MM.1S (cell line): ENCODE data around the gene MTX3.

ENCODE experiments used
- DNase-seq: peaks from one replicate; pipeline ENCODE4 v3.0.0-alpha.2; 2015
- H2AFZ ChIP-seq: fragments of 300-600 bp; sonication (generic); 2 replicates; pipeline ENCODE4 v1.6.0; 2016; ENCODE audit warnings: antibody characterized with exemption, low read length
- H3F3A ChIP-seq: fragments of 300-600 bp; sonication (generic); 2 replicates; pipeline ENCODE4 v1.6.1; 2016; ENCODE audit warnings: mild to moderate bottlenecking, antibody characterized with exemption, low read length, moderate library complexity, mixed read lengths; ENCODE audit not compliant: insufficient read depth
- H3K27ac ChIP-seq: fragments of 300-600 bp; sonication (generic); 2 replicates; pipeline ENCODE4 v1.5.1; 2016; ENCODE audit warnings: mild to moderate bottlenecking, low read length
- H3K27me3 ChIP-seq: fragments of 300-600 bp; sonication (generic); replicated peaks from 2 replicates; pipeline ENCODE4 v1.6.0; 2016; ENCODE audit warnings: low read length; ENCODE audit not compliant: insufficient read depth
- H3K36me3 ChIP-seq: fragments of 300-600 bp; sonication (generic); replicated peaks from 2 replicates; pipeline ENCODE4 v1.6.1; 2016; ENCODE audit warnings: mild to moderate bottlenecking, low read length, mixed read lengths; ENCODE audit not compliant: insufficient read depth
- H3K4me1 ChIP-seq: fragments of 300-600 bp; sonication (generic); 2 replicates; pipeline ENCODE4 v1.6.1; 2016; ENCODE audit warnings: low read length, mixed read lengths
- H3K4me2 ChIP-seq: fragments of 300-600 bp; sonication (generic); 2 replicates; pipeline ENCODE4 v1.6.0; 2016; ENCODE audit warnings: low read depth, low read length
- H3K4me3 ChIP-seq: fragments of 300-600 bp; sonication (generic); 2 replicates; pipeline ENCODE4 v1.5.1; 2016; ENCODE audit warnings: low read length, mixed read lengths
- H3K79me2 ChIP-seq: fragments of 300-600 bp; sonication (generic); 2 replicates; pipeline ENCODE4 v1.6.1; 2016; ENCODE audit warnings: mixed run types, low read length, mixed read lengths
- H3K9ac ChIP-seq: fragments of 300-600 bp; sonication (generic); 2 replicates; pipeline ENCODE4 v1.6.1; 2016; ENCODE audit warnings: low read length, mixed read lengths
- H3K9me2 ChIP-seq: fragments of 300-600 bp; sonication (generic); replicated peaks from 2 replicates; pipeline ENCODE4 v1.6.1; 2016; ENCODE audit warnings: mild to moderate bottlenecking, low read length, mixed read lengths; ENCODE audit not compliant: insufficient read depth
- H3K9me3 ChIP-seq: fragments of 300-600 bp; sonication (generic); replicated peaks from 2 replicates; pipeline ENCODE4 v1.6.1; 2016; ENCODE audit warnings: mild to moderate bottlenecking, low read length, mixed read lengths; ENCODE audit not compliant: insufficient read depth
- H4K20me1 ChIP-seq: fragments of 300-600 bp; sonication (generic); 2 replicates; pipeline ENCODE4 v1.6.1; 2016; ENCODE audit warnings: mild to moderate bottlenecking, low read length, moderate library complexity, mixed read lengths; ENCODE audit not compliant: insufficient read depth
- EZH2 ChIP-seq: fragments of 300-600 bp; sonication (generic); optimal IDR thresholded peaks from 2 replicates; pipeline ENCODE3; 2017; ENCODE audit warnings: low read depth, mild to moderate bottlenecking, antibody characterized with exemption, low read length, mixed read lengths
- EZH2phosphoT487 ChIP-seq: fragments of 300-600 bp; sonication (generic); IDR thresholded peaks from 2 replicates; pipeline ENCODE4 v1.6.1; 2018; ENCODE audit warnings: antibody characterized with exemption, low read length
- TF ChIP-seq, protein P1 (sequence below): fragments of 300-600 bp; sonication (generic); IDR thresholded peaks from 2 replicates; pipeline ENCODE4 v1.5.1; 2016; ENCODE audit warnings: antibody characterized with exemption, low read length, mixed read lengths

Gene MTX3

GRCh38 chr5:79973996-79974395, 17.1 kb downstream of the MTX3 start:
- H3K27ac ChIP-seq = no peak overlapping the region
- DNase-seq = no peak
- H3K4me3 ChIP-seq = no peak overlapping the region
- no peaks in the 10 kb centered on the region for H3K27me3 ChIP-seq
- TF ChIP-seq EZH2phosphoT487 = no peak
- no peak for TF ChIP-seq EZH2
- TF ChIP-seq, protein P1, sequence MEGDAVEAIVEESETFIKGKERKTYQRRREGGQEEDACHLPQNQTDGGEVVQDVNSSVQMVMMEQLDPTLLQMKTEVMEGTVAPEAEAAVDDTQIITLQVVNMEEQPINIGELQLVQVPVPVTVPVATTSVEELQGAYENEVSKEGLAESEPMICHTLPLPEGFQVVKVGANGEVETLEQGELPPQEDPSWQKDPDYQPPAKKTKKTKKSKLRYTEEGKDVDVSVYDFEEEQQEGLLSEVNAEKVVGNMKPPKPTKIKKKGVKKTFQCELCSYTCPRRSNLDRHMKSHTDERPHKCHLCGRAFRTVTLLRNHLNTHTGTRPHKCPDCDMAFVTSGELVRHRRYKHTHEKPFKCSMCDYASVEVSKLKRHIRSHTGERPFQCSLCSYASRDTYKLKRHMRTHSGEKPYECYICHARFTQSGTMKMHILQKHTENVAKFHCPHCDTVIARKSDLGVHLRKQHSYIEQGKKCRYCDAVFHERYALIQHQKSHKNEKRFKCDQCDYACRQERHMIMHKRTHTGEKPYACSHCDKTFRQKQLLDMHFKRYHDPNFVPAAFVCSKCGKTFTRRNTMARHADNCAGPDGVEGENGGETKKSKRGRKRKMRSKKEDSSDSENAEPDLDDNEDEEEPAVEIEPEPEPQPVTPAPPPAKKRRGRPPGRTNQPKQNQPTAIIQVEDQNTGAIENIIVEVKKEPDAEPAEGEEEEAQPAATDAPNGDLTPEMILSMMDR = no peak
- H3K36me3 ChIP-seq = peaks cover 3% of the 10 kb centered on the region; the same call in 1 of the 2 replicates
- H3K79me2 ChIP-seq = no peaks in the 10 kb centered on the region
- H4K20me1 ChIP-seq = no peaks in the 10 kb centered on the region
- no peak overlapping the region for H2AFZ ChIP-seq
- no peak overlapping the region for H3K4me2 ChIP-seq
- H3F3A ChIP-seq = no peaks in the 10 kb centered on the region
- H3K9me3 ChIP-seq = no peaks in the 10 kb centered on the region
- H3K9me2 ChIP-seq = no peaks in the 10 kb centered on the region
- no peaks in the 10 kb centered on the region for H3K4me1 ChIP-seq
- no peak overlapping the region for H3K9ac ChIP-seq

GRCh38 chr5:79973511-79973910, 17.6 kb downstream of the MTX3 start:
- TF ChIP-seq EZH2 (no peak), EZH2phosphoT487 (no peak)
- TF ChIP-seq, protein P1 = no peak
- Histone ChIP-seq H3K79me2 (no peaks in the 10 kb centered on the region), H3F3A (no peaks in the 10 kb centered on the region), H3K4me3 (no peak overlapping the region), H3K9me2 (no peaks in the 10 kb centered on the region), H3K9ac (no peak overlapping the region), H2AFZ (no peak overlapping the region), H3K27me3 (no peaks in the 10 kb centered on the region), H4K20me1 (no peaks in the 10 kb centered on the region), H3K4me1 (no peaks in the 10 kb centered on the region), H3K36me3 (peaks cover 3% of the 10 kb centered on the region; the same call in 1 of the 2 replicates), H3K4me2 (no peak overlapping the region), H3K27ac (no peak overlapping the region), H3K9me3 (no peaks in the 10 kb centered on the region)
- DNase-seq = no peak

DNA sequence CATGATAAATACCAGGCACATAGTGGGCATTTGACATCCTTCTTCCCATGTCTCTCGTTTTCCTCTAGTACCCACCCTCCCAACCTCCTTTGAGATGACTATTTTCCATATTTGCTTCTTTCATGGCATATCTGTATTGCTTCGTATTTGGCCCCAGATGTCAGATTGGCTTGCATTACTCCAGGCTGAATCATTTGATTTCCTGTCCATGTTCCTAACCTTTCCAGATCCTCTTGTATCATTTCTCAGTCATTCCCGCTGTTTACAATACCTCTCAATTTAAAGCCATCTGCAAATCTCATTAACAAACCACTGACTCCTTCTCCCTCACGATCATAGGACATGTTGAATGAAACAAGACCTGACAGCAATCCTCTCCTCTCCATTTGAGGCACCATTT, 19.9 kb downstream of the MTX3 start:
- no peaks in the 10 kb centered on the region for H3K79me2 ChIP-seq
- no peak for DNase-seq
- no peak overlapping the region for H3K9ac ChIP-seq
- H3K9me2 ChIP-seq = no peaks in the 10 kb centered on the region
- H3F3A ChIP-seq = no peaks in the 10 kb centered on the region
- H3K27me3 ChIP-seq = no peaks in the 10 kb centered on the region
- no peak overlapping the region for H3K4me3 ChIP-seq
- H2AFZ ChIP-seq = no peak overlapping the region
- H4K20me1 ChIP-seq = no peaks in the 10 kb centered on the region
- no peaks in the 10 kb centered on the region for H3K36me3 ChIP-seq
- no peak for TF ChIP-seq EZH2
- TF ChIP-seq EZH2phosphoT487 = no peak
- TF ChIP-seq, protein P1 = no peak
- no peaks in the 10 kb centered on the region for H3K9me3 ChIP-seq
- H3K4me2 ChIP-seq = no peak overlapping the region
- H3K27ac ChIP-seq = no peak overlapping the region
- no peaks in the 10 kb centered on the region for H3K4me1 ChIP-seq
